Thymus (tissue), 11 donors: ENCODE results near the gene ARHGAP29. TPM values are rescaled to one million over a fixed set of nuclear protein-coding genes. Genes with fewer than 3 reads are reported as not detected.

Experiments
- DNase-seq, 9 donors: peaks; one replicate each; pipeline ENCODE4 v3.0.0-alpha.2; 2013; ENCODE audit warnings: low spot score in 9 of 9, low read depth in 6 of 9, missing footprints in 1 of 9
- H3K27ac ChIP-seq, 2 donors: one replicate each; pipeline ENCODE4 v1.5.1; 2013; ENCODE audit warnings: control low read depth in 1 of 2, low read depth in 1 of 2, low read length in 1 of 2, mild to moderate bottlenecking in 1 of 2, moderate library complexity in 1 of 2
- H3K27me3 ChIP-seq, 2 donors: one replicate each; pipeline ENCODE4 v1.5.1; 2013; ENCODE audit warnings: low read length in 1 of 2; ENCODE audit not compliant: control insufficient read depth in 2 of 2, insufficient read depth in 1 of 2
- H3K36me3 ChIP-seq, 2 donors: one replicate each; pipeline ENCODE4 v1.5.1; 2013; ENCODE audit warnings: low read length in 1 of 2, mild to moderate bottlenecking in 1 of 2, moderate library complexity in 1 of 2; ENCODE audit not compliant: control insufficient read depth in 2 of 2, insufficient read depth in 2 of 2
- H3K4me1 ChIP-seq, 2 donors: one replicate each; pipeline ENCODE4 v1.5.1; 2013; ENCODE audit warnings: low read length in 2 of 2; ENCODE audit not compliant: control insufficient read depth in 2 of 2, insufficient read depth in 2 of 2
- H3K4me3 ChIP-seq, 2 donors: one replicate each; pipeline ENCODE4 v1.5.1; 2013; ENCODE audit warnings: low read length in 2 of 2, control low read depth in 1 of 2, mild to moderate bottlenecking in 1 of 2
- H3K9me3 ChIP-seq, 2 donors: one replicate each; pipeline ENCODE4 v1.5.1; 2013; ENCODE audit warnings: low read length in 1 of 2, mild to moderate bottlenecking in 1 of 2; ENCODE audit not compliant: control insufficient read depth in 2 of 2, insufficient read depth in 1 of 2
- WGBS: extraction: QIAGEN DNeasy Blood & Tissue Kit; methylation state at CpG from one replicate; pipeline ENCODE4 v1.1.7; 2013; 5-methylcytosine and 5-hydroxymethylcytosine counted together
- polyA plus RNA-seq: library from polyadenylated mRNA; stranded (reverse); fragments of 200-250 nt; gene quantifications from one replicate; pipeline ENCODE4 v1.2.3, GENCODE V29; 2013
- total RNA-seq: library from RNA; stranded (reverse); fragments of 120-200 nt; gene quantifications from one replicate; pipeline ENCODE4 v1.2.4, GENCODE V29; 2013
- donor health status: healthy.

ARHGAP29 gene
- total and polyA plus RNA-seq, 2 donors: 5.4 to 10.8 TPM

DNA sequence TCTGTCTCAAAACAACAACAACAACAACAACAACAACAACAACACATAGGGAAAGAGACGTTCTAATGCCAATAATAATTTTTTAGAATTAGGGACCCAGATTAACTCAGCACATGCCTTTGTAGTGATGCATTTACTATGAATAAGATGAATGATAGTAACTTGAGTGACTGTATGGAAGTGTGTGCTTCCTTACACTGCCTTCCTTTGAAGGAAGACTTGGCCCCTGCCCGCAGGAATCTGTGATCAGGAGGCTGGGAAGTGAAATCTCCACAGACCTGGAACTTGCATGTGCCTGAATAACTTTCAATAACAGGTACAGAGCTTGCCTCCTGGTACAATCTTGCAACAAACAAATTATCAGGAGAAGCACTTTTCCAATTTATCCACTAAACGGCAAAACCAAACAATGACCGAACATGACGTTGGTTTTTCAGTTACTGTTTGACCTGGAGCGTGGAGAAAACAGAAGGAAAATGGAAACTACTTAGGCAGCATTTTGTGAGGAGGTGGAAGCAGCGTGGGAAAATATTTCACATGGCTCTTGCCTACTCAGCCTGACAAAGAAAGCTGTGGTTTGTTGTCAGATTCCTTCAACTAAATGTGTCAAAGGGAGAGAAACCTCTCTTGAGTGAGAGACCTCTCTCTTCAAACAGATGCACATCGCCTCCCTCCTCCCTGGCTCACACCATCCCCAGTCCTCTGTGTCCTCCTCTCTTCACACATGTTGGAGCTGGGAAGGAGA lies 106.4 kb downstream of the ARHGAP29 start:
- DNase-seq: no peak
- Histone ChIP-seq H3K36me3 (no peaks in the 10 kb centered on the region), H3K4me1 (no peaks in the 10 kb centered on the region), H3K27ac (no peak overlapping the region), H3K27me3 (no peaks in the 10 kb centered on the region), H3K4me3 (no peak overlapping the region), H3K9me3 (peaks cover 0 to 6% of the 10 kb centered on the region in 2 donors)
- 89% methylated on average over 8 of the region's 8 CpGs for WGBS

DNA sequence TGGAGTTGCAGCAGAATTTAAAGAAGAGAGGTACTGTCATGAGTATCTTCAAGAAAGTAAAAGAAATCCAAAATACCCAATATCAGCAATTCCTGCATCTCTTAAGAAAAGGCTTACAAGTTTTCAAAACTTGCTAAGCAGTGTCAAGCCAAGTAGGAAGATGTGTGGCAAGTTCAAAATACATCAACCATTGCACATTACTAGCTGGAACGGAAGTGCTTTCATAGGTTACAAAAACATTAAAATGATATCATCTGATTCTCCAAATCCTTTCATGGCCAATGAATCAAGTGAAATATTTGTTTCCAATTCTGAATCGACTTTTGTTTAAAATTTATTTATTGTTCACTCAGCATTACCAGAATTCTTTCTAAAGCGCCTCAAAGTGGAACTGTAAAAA lies 110.7 kb downstream of the ARHGAP29 start:
- Histone ChIP-seq H3K27ac (no peak overlapping the region), H3K27me3 (no peaks in the 10 kb centered on the region), H3K4me1 (no peaks in the 10 kb centered on the region), H3K4me3 (no peak overlapping the region), H3K9me3 (no peaks in the 10 kb centered on the region), H3K36me3 (no peaks in the 10 kb centered on the region)
- whole genome bisulfite sequencing: 94% methylated on average over 3 of the region's 3 CpGs
- no peak for DNase-seq

DNA sequence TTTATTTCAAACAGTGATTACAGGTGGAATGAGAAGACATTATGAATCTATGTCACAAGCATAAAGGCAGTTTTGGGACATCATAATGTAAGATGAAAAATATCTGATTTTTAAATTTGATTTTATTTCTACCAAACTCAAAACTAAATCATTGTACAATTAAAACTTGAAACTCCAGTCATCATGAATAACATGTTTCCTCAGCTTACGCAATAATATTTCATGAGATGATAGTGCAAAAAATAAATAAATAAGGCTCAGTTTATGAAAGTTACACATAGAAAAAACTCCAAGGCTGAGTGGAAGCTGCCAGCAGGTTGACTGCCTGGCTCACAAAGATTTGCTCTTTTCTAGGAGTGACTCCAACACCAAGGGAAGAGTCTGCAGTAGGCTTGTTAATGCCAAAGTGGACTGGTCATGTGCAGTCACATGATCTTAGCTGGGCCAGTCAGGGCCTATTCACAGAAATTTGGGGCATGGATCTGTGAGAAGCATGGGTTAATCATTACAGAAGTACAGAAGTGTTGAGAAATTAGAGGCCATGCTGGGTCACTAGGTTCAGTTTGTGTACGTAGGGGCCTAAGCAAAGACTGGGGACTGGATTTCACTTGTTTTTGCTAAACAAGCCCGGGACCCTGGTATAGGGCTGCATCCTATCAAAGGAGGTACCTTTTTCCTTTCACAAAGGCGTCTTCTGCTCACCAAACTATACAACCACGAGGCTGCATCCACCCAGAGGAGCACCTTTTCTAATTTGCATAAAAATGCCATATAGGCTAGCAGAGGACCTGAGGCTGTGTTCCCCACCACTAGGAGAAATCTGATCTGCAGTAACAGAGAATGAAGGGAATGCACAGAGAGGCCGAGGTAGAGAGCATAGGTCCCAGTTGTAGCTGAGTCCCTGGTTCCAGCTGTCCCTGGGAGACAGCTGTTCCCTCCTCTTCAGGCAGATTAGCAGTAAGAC lies 111.6 kb downstream of the ARHGAP29 start:
- Histone ChIP-seq H3K27me3 (no peaks in the 10 kb centered on the region), H3K36me3 (no peaks in the 10 kb centered on the region), H3K4me1 (no peaks in the 10 kb centered on the region), H3K4me3 (no peak overlapping the region), H3K9me3 (no peaks in the 10 kb centered on the region), H3K27ac (no peak overlapping the region)
- WGBS: 86% methylated on average over 6 of the region's 6 CpGs
- no peak for DNase-seq

DNA sequence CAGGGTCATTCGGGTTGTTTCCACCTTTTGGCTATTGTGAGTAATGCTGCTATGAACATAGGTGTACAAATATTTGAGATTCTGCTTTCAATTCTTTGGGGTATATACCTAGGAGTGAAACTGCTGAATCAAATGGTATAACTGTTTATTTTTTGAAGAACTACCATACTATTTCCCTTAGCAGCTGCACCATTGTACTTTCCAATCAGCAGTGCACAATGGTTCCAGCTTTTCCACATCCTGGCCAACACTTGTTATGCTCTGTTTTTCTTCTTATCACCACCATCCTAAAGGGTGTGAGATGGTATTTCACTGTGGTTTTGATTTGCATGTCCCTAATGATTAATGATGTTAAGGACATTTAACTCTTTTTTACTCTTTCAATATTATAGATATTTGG lies 112.8 kb downstream of the ARHGAP29 start:
- H3K9me3 ChIP-seq: no peaks in the 10 kb centered on the region
- DNase-seq: no peak
- no peaks in the 10 kb centered on the region for H3K27me3 ChIP-seq
- WGBS: 98% methylated on average over 1 of the region's 1 CpG
- no peaks in the 10 kb centered on the region for H3K4me1 ChIP-seq
- no peaks in the 10 kb centered on the region for H3K36me3 ChIP-seq
- no peak overlapping the region for H3K27ac ChIP-seq
- H3K4me3 ChIP-seq: no peak overlapping the region

DNA sequence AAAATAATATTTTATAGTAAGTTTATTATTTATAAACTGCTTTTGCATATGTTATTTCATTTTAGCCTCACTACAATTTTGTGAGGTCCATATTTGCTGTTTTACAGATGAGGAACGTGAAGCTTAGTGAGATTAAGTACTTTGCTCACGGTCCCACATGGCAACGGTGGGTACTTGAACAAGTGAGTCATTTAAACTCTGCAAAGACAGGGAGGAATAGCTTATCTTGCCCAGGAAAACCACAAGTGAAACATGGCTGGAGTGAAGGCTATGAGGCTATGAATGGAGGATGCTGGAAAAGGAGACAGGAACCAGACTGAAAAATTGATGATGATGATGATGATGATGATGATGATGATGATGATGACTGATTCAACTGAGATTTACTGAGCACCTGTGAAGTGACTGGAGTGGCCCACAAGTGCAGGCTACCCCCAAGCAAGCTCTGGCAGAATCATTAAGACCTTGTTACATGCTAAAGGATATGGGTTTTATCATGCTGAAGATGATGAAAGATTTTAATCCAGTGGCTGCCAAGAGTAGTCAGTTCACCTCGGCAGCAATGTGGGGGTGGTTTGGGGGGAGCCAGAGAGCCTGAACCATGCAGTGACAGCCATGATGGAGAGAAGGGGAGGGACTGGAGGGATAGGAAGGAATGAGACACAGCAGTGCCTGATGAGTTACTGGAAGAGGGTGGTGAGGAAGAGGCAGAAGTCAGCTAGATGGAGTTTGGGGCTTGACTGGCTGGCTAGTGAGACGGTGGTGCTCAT lies 115.0 kb downstream of the ARHGAP29 start:
- DNase-seq: no peak
- Histone ChIP-seq H3K36me3 (no peaks in the 10 kb centered on the region), H3K4me1 (no peaks in the 10 kb centered on the region), H3K27ac (no peak overlapping the region), H3K27me3 (no peaks in the 10 kb centered on the region), H3K4me3 (no peak overlapping the region), H3K9me3 (no peaks in the 10 kb centered on the region)
- 84% methylated on average over 5 of the region's 5 CpGs for WGBS

Other genes with a start within 250 kb of the ARHGAP29 start
- 0.24 TPM for gene ABCA4, start 116.4 kb downstream of the ARHGAP29 start, total RNA-seq
- 2.0 TPM for gene ABCA4, start 116.4 kb downstream of the ARHGAP29 start, polyA plus RNA-seq
- 92.7 TPM for gene ABCD3, start 180.8 kb upstream of the ARHGAP29 start, total RNA-seq
- 84.2 TPM for gene ABCD3, start 180.8 kb upstream of the ARHGAP29 start, polyA plus RNA-seq